Uterus (tissue), 4 donors: ENCODE measurements around the gene NTRK3. TPM values are rescaled to one million over a fixed set of nuclear protein-coding genes. Genes with fewer than 3 reads are reported as not detected.

Experiments
- DNase-seq, 2 donors: peaks; one replicate each; pipeline ENCODE4 v3.0.0-alpha.2; 2019 to 2020
- H3K27ac ChIP-seq, 2 donors: fragments of 200-600 bp; sonication (generic); 1 replicate in 1 of 2; 2 replicates in 1 of 2; pipeline ENCODE4 v1.5.1; 2016 to 2018
- H3K27me3 ChIP-seq, 2 donors: fragments of 200-600 bp; sonication (generic); one replicate each; pipeline ENCODE4 v1.5.1; 2018 to 2019; ENCODE audit warnings: control low read depth in 1 of 2
- H3K36me3 ChIP-seq, 2 donors: fragments of 200-600 bp; sonication (generic); one replicate each; pipeline ENCODE4 v1.5.1; 2019; ENCODE audit warnings: control low read depth in 1 of 2
- H3K4me1 ChIP-seq, 2 donors: fragments of 200-600 bp; sonication (generic); one replicate each; pipeline ENCODE4 v1.5.1; 2018 to 2019; ENCODE audit warnings: control low read depth in 1 of 2
- H3K4me3 ChIP-seq, 2 donors: fragments of 200-600 bp; sonication (generic); 1 replicate in 1 of 2; 2 replicates in 1 of 2; pipeline ENCODE4 v1.5.1; 2018 to 2019; ENCODE audit warnings: mild to moderate bottlenecking in 1 of 2
- H3K9me3 ChIP-seq, 2 donors: fragments of 200-600 bp; sonication (generic); one replicate each; pipeline ENCODE4 v1.5.1; 2019; ENCODE audit warnings: control low read depth in 1 of 2
- POLR2A ChIP-seq, 2 donors: fragments of 450-650 bp; IDR thresholded peaks; one replicate each; pipeline ENCODE4 v1.6.1; 2016; ENCODE audit warnings: antibody characterized with exemption in 2 of 2, mild to moderate bottlenecking in 1 of 2, moderate library complexity in 1 of 2
- intact Hi-C: fragments of 100-400 bp; cut with DNase I; formaldehyde crosslinking; loops from one replicate; pipeline ENCODE4 v1.15.1; 2023; ENCODE audit warnings: low total_unique reads
- total RNA-seq, 4 donors: library from RNA; depleted of rRNA in 3 of 4; stranded (reverse); fragments of >200 nt in 3 of 4; gene quantifications; one replicate each; pipeline versions ENCODE4 v1.1.0 to v1.2.4, GENCODE V29; 2014 to 2023
- TF ChIP-seq, protein P1 (sequence below), 4 experiments: fragments of 200-600 bp in 2 of 4; fragments of 450-650 bp in 2 of 4; sonication (generic) in 2 of 4; IDR thresholded peaks; one replicate each; pipeline ENCODE4 v1.5.1; 2016 to 2019; ENCODE audit warnings: antibody characterized with exemption in 4 of 4, mild to moderate bottlenecking in 2 of 4, moderate library complexity in 1 of 4
- donor health status: DM: yes; HTN: yes; CAD: no.

Gene NTRK3
- total RNA-seq, 4 donors from 2014 or later: 6.9 to 47.0 (median 32.5) TPM

DNA sequence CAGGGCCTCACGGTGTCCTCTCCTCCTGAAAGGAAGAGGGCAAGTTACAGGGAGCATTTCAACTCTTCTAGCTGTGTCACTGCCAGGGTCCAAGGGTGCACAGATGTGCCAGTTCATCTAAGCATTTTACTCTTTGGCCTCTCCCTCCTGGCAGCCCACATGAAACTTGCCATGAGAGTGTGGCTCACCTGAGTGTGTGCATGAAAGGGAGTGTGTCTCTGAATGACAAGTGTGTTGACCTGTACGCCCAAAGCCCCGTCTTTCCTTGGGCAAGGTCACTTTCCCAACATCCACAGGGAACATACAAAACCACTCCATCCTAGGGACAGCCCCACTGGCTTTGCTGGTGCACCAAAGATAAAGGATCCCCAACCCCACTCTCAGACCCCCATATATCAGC lies 280.0 kb downstream of the NTRK3 start:
- intact Hi-C loops: no loop called here
- no peaks in the 10 kb centered on the region for H3K4me1 ChIP-seq
- no peak for DNase-seq

DNA sequence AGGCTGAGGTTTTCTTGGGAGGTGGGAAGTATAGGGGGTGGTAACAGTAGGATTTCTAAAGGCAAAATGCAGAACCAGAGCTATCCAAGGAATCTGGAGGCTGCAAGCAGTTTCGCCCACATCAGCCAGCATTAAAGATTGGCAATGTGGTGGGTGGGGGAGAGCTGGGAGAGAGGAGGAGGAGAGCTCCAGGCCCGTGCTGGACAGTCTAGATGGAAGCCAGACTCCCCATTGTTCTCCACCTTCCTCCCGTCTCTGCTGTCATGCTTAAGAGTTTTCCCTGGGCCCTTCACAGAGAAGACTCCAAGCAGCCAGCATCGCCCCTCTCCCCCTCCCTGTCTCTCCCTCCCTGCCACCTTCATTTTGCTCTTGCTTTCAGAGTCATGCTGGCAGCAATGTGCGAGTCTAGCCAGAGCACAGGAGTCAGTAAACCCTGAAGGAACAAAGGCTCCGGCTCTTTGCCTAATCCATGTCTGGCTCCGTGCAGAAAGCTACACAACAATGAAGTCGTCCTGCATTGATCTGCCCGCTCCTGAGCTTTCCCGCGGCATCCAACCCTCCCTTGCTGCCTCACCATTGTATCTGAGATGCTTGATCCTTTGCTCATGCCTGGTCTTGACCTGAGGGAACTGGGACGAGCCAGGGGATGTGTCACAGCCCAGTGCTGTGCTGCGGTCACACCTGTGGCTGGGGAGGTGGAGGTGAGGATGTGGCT lies 282.9 kb downstream of the NTRK3 start:
- Histone ChIP-seq H3K4me1 (no peaks in the 10 kb centered on the region), H3K9me3 (no peaks in the 10 kb centered on the region), H3K36me3 (no peaks in the 10 kb centered on the region), H3K27ac (no peak overlapping the region), H3K27me3 (no peaks in the 10 kb centered on the region), H3K4me3 (no peak overlapping the region)
- intact Hi-C loops: no loop called here
- no peak for DNase-seq
- TF ChIP-seq, protein P1, sequence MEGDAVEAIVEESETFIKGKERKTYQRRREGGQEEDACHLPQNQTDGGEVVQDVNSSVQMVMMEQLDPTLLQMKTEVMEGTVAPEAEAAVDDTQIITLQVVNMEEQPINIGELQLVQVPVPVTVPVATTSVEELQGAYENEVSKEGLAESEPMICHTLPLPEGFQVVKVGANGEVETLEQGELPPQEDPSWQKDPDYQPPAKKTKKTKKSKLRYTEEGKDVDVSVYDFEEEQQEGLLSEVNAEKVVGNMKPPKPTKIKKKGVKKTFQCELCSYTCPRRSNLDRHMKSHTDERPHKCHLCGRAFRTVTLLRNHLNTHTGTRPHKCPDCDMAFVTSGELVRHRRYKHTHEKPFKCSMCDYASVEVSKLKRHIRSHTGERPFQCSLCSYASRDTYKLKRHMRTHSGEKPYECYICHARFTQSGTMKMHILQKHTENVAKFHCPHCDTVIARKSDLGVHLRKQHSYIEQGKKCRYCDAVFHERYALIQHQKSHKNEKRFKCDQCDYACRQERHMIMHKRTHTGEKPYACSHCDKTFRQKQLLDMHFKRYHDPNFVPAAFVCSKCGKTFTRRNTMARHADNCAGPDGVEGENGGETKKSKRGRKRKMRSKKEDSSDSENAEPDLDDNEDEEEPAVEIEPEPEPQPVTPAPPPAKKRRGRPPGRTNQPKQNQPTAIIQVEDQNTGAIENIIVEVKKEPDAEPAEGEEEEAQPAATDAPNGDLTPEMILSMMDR (IDR thresholded peaks at IDR 0.05): no peak
- no peak for TF ChIP-seq POLR2A (IDR thresholded peaks at IDR 0.05)

More for the DNA sequence above, 280.0 kb downstream of the NTRK3 start:
- TF ChIP-seq POLR2A (IDR thresholded peaks at IDR 0.05): no peak
- TF ChIP-seq, protein P1 (IDR thresholded peaks at IDR 0.05): no peak
- Histone ChIP-seq H3K27me3 (no peaks in the 10 kb centered on the region), H3K27ac (no peak overlapping the region), H3K9me3 (no peaks in the 10 kb centered on the region), H3K4me3 (no peak overlapping the region), H3K36me3 (no peaks in the 10 kb centered on the region)

DNA sequence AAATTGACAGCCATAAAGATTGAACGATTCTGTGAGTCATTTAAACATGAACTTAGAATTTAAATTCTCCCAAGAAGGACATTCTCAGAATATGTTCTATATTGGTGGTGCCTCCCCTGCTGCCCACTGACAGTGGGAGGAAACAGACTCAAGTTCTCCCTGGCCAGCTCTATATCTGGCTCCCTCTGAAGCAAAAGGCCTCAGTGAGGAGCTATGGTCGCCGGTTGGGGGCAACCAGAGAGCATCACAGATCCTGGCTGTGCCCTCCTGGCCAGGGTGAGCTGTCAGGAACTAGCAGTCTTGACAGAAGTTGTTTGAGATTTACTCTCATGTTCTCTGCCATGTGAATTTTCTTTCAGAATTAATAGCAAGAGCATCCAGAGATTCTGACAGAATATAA lies 285.5 kb downstream of the NTRK3 start:
- TF ChIP-seq POLR2A (IDR thresholded peaks at IDR 0.05): no peak
- TF ChIP-seq, protein P1 (IDR thresholded peaks at IDR 0.05): no peak
- Histone ChIP-seq H3K27ac (no peak overlapping the region), H3K27me3 (no peaks in the 10 kb centered on the region), H3K4me3 (no peak overlapping the region), H3K4me1 (no peaks in the 10 kb centered on the region), H3K36me3 (no peaks in the 10 kb centered on the region), H3K9me3 (no peaks in the 10 kb centered on the region)
- intact Hi-C loops: no loop called here
- DNase-seq: no peak

DNA sequence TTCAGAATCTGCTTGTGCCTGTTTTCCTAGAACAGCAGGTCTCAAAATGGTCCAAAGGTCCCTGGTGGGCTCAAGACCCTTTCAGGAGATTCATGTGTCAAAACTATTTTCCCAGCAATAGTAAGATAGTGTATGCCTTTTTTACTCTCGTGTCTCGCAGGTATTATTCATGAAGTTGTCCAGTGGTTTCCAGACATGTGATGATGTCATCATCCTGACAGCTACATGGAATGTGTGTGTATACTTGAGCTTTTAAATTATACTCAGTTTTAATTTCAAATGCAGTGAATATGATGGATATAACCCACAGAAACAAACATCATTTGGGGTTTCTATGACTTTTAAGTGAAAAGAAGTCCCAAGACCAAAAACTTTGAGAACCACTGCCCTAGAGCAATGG lies 288.6 kb downstream of the NTRK3 start:
- Histone ChIP-seq H3K9me3 (no peaks in the 10 kb centered on the region), H3K4me1 (no peaks in the 10 kb centered on the region), H3K4me3 (no peak overlapping the region), H3K27me3 (no peaks in the 10 kb centered on the region), H3K36me3 (no peaks in the 10 kb centered on the region), H3K27ac (no peak overlapping the region)
- intact Hi-C loops: no loop called here
- TF ChIP-seq, protein P1 (IDR thresholded peaks at IDR 0.05): no peak
- TF ChIP-seq POLR2A (IDR thresholded peaks at IDR 0.05): no peak
- no peak for DNase-seq

DNA sequence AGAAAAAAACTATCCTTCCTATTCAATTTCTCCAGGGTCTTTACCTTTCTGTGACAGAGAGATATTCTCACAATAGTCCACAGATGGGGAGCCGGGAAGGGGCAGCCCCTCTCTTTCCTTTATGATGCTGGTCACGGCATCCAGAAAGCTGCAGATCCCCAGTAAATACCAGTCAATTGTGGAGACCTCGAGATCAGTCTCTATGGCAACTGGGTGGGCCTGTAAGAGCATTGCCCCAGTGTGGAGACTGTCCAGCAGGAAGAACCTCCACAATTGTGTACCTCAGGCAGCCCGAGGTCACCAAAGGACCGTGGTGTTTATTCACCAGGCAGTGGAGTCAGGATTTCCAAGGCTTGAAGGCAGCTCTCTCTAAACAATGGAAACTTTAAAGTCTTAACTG lies 291.2 kb downstream of the NTRK3 start:
- no peak for DNase-seq
- Histone ChIP-seq H3K4me1 (no peaks in the 10 kb centered on the region), H3K27me3 (no peaks in the 10 kb centered on the region), H3K9me3 (no peaks in the 10 kb centered on the region), H3K27ac (no peak overlapping the region), H3K4me3 (no peak overlapping the region), H3K36me3 (no peaks in the 10 kb centered on the region)
- intact Hi-C loops: no loop called here
- no peak for TF ChIP-seq POLR2A (IDR thresholded peaks at IDR 0.05)
- TF ChIP-seq, protein P1 (IDR thresholded peaks at IDR 0.05): no peak
